ENCODE data around the gene SS18L1.

The SS18L1 gene

GRCh38 chr20:62156254-62156556, 12.6 kb downstream of the SS18L1 start:
- DNase-seq (ENCODE audit: low read depth), result no peak

- peak; percentile 66 for DNase-seq (ENCODE audit: low read depth)
Measured at GRCh38 chr20:62156592-62157386, 13.2 kb downstream of the SS18L1 start.

DNA sequence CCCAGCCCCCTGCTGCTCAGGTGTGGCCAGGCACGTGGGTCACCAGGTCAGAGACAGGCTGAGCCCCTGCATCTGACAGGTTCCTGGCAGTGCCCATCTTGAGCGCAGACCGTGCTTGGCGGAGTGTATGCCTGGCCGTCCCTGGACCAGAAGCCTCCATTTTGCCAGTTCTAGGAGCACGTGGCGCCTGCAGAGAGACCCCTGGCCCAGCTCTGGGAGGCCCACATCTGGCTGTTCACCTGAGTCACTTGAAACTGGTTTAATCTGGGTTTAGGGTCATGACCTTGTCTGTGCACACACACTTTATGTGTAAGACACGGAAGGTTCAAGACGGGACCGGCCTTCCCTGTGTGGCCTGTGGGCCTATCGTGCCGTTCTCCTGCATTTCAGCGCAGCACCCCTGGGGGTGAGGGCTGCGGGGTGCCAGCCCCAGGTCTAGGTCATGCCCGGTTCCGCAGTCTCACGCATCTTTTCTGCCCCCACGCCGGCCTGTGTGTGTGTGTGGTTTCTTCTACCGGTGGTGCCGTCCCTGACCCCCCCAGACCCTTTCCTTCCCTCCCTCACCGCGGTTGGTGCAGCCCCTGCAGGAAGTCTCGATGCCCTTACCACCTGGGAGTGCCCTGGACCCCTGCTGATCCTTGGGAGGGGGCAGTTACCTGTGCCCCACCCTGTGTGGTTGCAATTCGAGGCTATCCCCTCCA, 14.0 kb downstream of the SS18L1 start:
- no peak for DNase-seq (ENCODE audit: low read depth)

GRCh38 chr20:62158088-62158400, 14.5 kb downstream of the SS18L1 start:
- no peak for DNase-seq (ENCODE audit: low read depth)

DNA sequence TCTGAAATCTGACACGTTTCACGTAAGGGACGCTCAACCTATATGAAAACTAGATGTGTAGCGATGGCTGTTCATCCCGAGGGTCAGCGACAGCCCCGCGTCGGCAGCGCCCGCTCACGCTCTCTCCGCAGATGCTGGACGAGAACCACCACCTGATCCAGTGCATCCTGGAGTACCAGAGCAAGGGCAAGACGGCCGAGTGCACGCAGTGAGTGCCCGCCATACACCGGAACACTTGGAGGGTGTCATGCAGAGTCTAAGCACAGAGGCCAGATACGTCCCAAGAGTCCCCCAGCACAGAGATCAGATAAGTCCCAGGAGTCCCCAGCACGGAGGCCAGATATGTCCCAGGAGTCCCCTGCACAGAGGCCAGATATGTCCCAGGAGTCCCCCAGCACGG, 15.0 kb downstream of the SS18L1 start:
- no peak for DNase-seq (ENCODE audit: low read depth)

GRCh38 chr20:62159052-62159451, 15.5 kb downstream of the SS18L1 start:
- no peak for DNase-seq (ENCODE audit: low read depth)

DNA sequence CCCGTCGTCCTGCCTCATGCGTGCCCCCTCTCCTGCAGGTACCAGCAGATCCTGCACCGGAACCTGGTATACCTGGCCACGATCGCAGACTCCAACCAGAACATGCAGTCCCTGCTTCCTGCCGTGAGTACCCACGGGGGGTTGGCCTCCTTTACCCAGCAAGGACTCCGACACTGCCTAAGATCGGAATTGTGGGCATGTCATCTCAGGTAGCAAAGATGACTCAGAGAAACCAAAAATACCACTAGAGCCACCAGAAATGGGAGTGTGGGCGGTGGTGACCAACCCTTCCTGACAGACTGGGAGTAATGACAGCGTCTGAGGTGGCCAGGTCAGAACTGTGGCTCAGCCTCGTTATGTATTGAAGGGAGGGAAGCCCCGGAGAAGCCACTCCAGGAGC, 16.3 kb downstream of the SS18L1 start:
- DNase-seq (ENCODE audit: low read depth), result no peak

DNA sequence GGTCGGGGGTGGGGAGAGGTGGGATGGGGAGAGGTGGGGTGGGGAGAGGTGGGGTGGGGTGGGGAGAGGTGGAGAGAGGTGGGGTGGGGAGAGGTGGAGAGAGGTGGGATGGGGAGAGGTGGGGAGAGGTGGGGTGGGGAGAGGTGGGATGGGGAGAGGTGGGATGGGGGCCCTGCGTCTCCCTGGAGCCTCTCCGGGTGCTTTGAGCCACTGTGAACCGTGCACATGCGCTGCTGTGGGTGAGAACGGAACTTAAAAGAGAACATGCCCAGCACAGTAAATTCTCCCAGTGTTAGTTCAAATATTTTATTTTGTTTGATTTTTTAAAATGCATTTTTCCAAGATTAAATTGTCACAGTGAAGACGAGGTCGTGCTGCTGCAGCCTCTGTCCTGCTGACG, 16.7 kb downstream of the SS18L1 start:
- DNase-seq (ENCODE audit: low read depth), result no peak

DNA sequence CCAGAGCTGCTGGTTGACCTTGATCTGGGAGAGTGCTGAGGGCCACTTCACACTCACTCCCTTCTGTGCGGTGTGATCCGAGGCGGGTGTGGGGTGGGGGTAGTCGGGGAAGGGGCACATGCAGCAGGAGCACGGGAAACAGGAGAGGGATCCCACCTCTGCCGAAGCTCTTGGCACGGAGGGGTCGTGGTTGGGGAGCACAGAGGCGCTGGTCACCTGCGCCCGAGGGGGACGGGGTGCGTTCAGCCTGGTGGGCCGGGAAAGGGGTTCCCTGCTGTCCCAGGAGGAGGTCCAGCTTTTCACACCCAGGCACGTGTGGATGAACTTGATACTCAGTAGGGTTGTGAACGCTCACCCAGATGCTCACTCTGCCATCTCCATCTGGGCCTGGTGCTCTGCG, 17.3 kb downstream of the SS18L1 start:
- DNase-seq (ENCODE audit: low read depth), result no peak

DNA sequence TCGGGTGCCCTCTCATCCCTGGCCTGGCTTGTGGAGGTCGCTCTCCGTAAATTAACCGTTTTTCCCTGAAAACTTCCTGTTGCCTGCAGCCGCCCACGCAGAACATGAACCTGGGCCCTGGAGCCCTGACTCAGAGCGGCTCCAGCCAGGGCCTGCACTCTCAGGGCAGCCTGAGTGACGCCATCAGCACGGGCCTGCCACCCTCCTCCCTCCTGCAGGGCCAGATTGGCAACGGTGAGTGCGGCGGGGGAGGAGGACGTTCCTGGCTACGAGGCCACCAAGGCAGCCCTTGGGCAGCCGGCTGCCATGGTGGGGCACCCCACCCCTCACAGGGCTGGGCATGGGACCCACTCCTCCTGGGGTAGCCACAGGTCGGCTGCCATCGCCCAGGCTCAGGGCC, 17.8 kb downstream of the SS18L1 start:
- DNase-seq (ENCODE audit: low read depth), result no peak

GRCh38 chr20:62162765-62163484, 19.4 kb downstream of the SS18L1 start:
- DNase-seq (ENCODE audit: low read depth), result no peak

DNA sequence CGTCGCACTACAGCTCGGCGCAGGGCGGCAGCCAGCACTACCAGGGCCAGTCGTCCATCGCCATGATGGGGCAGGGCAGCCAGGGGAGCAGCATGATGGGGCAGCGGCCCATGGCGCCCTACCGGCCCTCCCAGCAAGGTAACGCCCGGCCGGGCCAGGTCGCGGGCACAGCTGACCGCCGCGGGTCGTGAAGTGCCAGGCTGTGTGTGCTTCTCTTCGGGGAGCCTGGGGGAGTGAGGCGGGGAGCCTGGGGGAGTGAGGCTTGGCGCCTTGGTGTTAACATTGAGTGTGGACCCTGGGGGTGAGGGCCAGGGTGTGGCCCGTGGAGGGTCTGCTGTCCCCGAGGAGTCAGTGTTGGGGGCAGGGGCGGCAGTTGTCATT, 19.9 kb downstream of the SS18L1 start:
- DNase-seq (ENCODE audit: low read depth), result no peak

- DNase-seq (ENCODE audit: low read depth), result no peak
Measured at GRCh38 chr20:62163986-62164762, 20.6 kb downstream of the SS18L1 start.

GRCh38 chr20:62164879-62165761, 21.6 kb downstream of the SS18L1 start:
- DNase-seq (ENCODE audit: low read depth), result no peak

DNA sequence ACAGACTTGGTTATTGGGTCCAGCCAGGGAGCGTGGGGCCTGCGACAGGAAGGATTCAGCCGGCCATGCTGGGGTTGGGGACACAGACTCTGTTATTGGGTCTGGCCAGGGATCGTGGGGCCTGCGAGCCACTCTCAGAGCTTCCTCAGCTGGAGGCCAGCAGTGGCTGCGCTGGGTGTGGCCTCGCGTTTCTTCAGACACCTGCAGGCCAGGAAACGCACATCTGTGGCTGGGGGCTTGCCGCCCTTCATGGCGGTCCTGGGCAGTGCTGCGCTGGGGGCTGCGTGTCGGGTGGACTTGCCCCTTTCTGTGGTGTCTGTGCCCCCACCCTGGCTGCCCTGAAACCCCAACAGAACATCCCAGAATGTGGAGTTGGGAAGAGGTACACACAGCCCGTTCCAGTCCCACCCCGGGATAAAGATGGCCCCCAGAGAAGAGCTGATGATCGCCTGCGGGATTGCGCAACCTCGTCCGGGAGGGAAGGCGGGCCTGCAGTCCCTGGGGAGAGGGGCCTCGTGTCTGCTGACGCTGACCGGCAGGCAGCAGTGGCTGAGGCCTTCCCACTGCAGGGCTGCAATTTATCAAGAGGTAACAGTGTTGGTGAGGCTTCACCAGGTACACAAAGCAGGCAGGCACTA, 22.3 kb downstream of the SS18L1 start:
- DNase-seq (ENCODE audit: low read depth), result no peak

- DNase-seq (ENCODE audit: low read depth), result no peak
Measured at GRCh38 chr20:62167474-62167873, 23.9 kb downstream of the SS18L1 start.

- DNase-seq (ENCODE audit: low read depth), result no peak
Measured at GRCh38 chr20:62168061-62168460, 24.5 kb downstream of the SS18L1 start.

DNA sequence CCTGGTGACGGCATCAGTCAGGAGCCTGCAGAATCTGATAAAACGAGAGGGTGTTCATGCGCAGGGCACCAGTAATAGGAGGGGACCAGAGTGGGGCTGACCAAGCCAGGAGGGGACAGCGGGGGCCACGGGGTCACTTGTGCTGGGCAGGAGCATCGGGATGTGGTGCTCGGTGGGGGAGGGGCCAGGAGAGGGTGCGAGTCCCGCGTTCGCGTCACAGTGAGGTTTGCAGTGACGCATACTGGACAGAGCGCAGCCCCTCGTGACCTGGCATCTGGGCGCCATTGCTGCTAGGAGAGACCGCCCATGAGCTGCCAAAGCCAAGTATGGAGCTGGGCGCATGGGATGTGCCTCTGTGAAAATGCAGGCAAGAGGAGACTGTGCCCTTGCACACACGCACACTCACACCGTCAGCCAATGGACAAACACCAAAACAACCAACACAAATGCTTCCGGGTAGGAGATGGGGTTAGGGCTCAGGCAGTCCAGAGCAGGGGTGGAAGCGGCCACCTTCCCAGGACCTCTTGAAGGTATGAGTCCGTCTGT, 25.4 kb downstream of the SS18L1 start:
- no peak for DNase-seq (ENCODE audit: low read depth)

DNA sequence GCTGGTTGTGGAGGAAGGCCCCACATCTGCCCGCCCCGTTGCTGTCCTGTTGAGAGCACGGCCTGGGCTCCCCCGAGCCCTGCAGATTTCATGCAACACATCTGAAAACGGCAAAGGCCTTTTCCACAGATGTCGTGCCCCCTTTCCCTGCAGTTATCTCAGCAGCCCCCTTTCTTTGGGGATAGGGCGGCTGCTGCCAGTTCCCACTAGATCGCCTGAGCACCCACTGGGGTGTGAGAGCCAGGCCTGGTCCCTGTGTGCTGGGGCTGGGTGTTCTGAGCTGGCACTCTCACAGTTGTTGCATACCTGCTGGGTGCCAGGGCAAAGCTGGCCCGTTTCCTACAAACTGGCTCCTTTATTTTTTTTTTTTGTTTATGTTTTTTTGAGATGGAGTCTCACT, 27.0 kb downstream of the SS18L1 start:
- DNase-seq (ENCODE audit: low read depth), result no peak

DNA sequence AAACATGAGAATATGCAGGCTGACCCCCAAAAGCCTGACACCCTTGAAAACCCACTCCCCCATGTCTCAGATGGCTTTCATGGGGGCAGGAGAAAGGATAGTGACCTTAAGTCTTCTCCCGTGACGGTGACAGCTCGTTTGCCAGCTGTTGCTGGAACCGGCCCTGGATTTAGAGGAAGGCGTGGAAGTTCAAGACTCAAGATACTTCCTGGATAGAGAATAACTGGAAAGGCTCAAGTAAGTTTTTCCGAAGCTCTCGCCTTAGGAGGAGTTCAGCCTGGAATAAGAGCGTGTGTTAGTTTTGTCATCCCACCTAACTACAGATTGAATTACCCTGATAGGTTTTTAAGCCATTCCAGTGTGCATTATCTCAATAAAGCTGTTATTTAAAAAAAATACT, 27.7 kb downstream of the SS18L1 start:
- DNase-seq (ENCODE audit: low read depth), result no peak

- no peak for DNase-seq (ENCODE audit: low read depth)
Measured at GRCh38 chr20:62172666-62173065, 29.1 kb downstream of the SS18L1 start.
